C4-2B (cell line): Measurements from ENCODE around the gene MYCBP2.

Source experiments
- H3K27ac ChIP-seq: fragments of 450-650 bp; 2 replicates; pipeline ENCODE4 v1.5.1; 2017
- ZFX ChIP-seq: fragments of 450-650 bp; IDR thresholded peaks from 2 replicates; pipeline ENCODE4 v1.6.1; 2017
- TF ChIP-seq, protein P1 (sequence below): fragments of 450-650 bp; conservative IDR thresholded peaks from 2 replicates; pipeline ENCODE4 v1.5.1; 2017; ENCODE audit warnings: mild to moderate bottlenecking

MYCBP2 gene

GRCh38 chr13:77084755-77085154, 242.1 kb downstream of the MYCBP2 start:
- no peak overlapping the region for H3K27ac ChIP-seq
- TF ChIP-seq ZFX, result no peak
- TF ChIP-seq, protein P1, sequence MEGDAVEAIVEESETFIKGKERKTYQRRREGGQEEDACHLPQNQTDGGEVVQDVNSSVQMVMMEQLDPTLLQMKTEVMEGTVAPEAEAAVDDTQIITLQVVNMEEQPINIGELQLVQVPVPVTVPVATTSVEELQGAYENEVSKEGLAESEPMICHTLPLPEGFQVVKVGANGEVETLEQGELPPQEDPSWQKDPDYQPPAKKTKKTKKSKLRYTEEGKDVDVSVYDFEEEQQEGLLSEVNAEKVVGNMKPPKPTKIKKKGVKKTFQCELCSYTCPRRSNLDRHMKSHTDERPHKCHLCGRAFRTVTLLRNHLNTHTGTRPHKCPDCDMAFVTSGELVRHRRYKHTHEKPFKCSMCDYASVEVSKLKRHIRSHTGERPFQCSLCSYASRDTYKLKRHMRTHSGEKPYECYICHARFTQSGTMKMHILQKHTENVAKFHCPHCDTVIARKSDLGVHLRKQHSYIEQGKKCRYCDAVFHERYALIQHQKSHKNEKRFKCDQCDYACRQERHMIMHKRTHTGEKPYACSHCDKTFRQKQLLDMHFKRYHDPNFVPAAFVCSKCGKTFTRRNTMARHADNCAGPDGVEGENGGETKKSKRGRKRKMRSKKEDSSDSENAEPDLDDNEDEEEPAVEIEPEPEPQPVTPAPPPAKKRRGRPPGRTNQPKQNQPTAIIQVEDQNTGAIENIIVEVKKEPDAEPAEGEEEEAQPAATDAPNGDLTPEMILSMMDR, result no peak

GRCh38 chr13:77079902-77080413, 246.9 kb downstream of the MYCBP2 start:
- H3K27ac ChIP-seq, result no peak overlapping the region
- no peak for TF ChIP-seq ZFX
- TF ChIP-seq, protein P1, result no peak

GRCh38 chr13:77067519-77067918, 259.4 kb downstream of the MYCBP2 start:
- TF ChIP-seq, protein P1, result no peak
- TF ChIP-seq ZFX, result no peak
- H3K27ac ChIP-seq, result no peak overlapping the region

DNA sequence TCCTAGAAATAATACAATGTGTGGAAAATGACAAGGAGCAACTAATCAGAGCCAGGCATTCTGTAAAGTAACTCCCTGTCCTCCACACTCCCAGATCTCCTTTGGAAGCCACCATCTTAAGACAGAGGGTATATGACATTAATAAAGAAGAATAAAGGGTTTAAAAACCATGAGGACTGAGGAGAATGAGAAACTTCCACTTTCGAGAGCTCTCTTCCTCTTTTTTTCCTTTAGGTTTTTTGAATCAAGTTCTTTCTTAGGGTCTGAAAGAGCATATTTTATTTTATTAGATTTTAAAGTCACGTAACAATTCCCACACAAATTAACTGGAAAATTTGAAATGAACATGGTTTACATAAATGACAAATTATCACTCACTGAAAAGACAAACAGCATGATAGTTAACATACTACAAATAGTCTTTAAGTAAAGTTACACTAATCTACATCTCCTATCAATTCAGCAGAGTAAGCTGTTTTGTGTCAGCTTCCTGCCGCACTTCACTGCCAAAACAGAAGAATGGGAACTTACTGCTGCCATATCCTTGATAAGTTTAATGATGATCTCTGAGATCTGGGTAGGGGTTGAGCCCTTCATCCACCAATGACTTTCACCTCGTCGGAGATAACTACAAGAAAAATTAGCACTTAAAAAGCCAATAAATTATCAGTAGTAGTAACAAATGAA, 261.3 kb downstream of the MYCBP2 start:
- no peak for TF ChIP-seq ZFX
- TF ChIP-seq, protein P1, result no peak
- no peak overlapping the region for H3K27ac ChIP-seq

GRCh38 chr13:77062097-77062496, 264.8 kb downstream of the MYCBP2 start:
- TF ChIP-seq ZFX, result no peak
- TF ChIP-seq, protein P1, result no peak
- H3K27ac ChIP-seq, result no peak overlapping the region

DNA sequence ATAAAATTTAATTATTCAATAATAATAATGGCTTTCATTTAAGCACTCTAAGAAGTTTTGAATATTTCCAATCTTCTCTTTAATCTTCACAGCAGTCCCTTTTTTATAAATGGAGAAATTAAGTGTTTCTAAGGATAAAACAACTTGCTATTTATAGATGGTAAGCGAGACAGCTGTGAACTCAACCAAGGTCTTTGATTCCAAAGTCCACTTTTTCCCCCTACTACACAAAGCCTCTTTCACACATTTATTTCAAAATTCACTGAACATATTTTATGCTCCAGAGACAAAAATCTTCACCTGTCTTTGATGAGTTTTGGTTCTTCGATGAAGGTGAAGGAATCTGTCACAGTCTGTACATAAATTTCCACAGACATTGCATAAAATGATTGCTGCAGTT, 265.5 kb downstream of the MYCBP2 start:
- no peak for TF ChIP-seq ZFX
- TF ChIP-seq, protein P1, result no peak
- H3K27ac ChIP-seq, result no peak overlapping the region

DNA sequence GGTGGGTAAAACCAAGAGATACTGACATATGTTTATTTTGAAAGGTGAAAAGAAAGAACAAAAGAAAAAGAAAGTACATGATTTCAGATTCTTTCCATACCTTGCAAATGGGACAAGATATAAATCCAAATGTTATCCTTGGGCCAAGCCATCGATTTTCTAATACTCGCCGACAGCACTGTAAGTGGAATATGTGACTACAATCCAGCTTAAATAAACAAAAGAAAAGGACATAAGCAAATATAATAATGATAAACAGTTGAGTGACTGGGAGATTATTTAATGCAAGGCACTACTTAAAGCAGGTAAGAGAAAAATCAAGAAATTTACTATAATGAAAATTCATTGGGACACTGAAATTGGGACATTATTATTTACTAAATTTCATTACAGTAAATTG, 270.0 kb downstream of the MYCBP2 start:
- no peak for TF ChIP-seq ZFX
- TF ChIP-seq, protein P1, result peak; percentile 9; the same call in 1 of the 2 replicates
- no peak overlapping the region for H3K27ac ChIP-seq
